Endothelial cell of umbilical vein (primary cell): ENCODE data around the gene SWI5. TPM values are rescaled to one million over a fixed set of nuclear protein-coding genes. Genes with fewer than 3 reads are reported as not detected.

Source experiments
- BruUV-seq: library from RNA; stranded (reverse); fragments of 400-500 nt; replicated peaks from 2 replicates; lab custom pipeline; 2021; lab: Mats Ljungman, UMichigan
- CTCF ChIA-PET: fragments of 300-600, 350-600 bp; sonication (Branson Sonifier 250); formaldehyde crosslinking; loops from one replicate; lab custom pipeline; 2021; ENCODE audit warnings: antibody characterized with exemption, inconsistent platforms; lab: Charles Lee
- POLR2A ChIA-PET: fragments of 300-600, 350-600 bp; sonication (Branson Sonifier 250); formaldehyde crosslinking; loops from one replicate; lab custom pipeline; 2021; ENCODE audit warnings: antibody characterized with exemption, inconsistent platforms; lab: Charles Lee
- DNase-seq: peaks from one replicate; pipeline ENCODE4 v3.0.0-alpha.2; 2011; ENCODE audit warnings: low read depth, low spot score
- FAIRE-seq: peaks from 2 replicates; lab custom pipeline; 2011; peaks lifted over from hg19 to GRCh38; lab: Jason Lieb, UNC
- H2AFZ ChIP-seq: 2 replicates; pipeline ENCODE4 v1.6.0; 2012; ENCODE audit warnings: low read depth, low read length, control low read depth, inconsistent platforms
- H3K27ac ChIP-seq: 2 replicates; pipeline ENCODE4 v1.5.1; 2011; ENCODE audit warnings: low read depth, mild to moderate bottlenecking, control low read depth, low read length, moderate library complexity; ENCODE audit not compliant: insufficient read depth
- H3K27me3 ChIP-seq, 2 experiments: 2 replicates each; pipeline versions ENCODE4 v1.6.0 to v1.6.1; 2011; ENCODE audit warnings: low read length in 2 of 2, mixed read lengths in 1 of 2; ENCODE audit not compliant: control insufficient read depth in 2 of 2, insufficient read depth in 2 of 2
- H3K36me3 ChIP-seq, 2 experiments: 2 replicates in 1 of 2; 3 replicates in 1 of 2; pipeline ENCODE4 v1.5.1; 2011; ENCODE audit warnings: low read length in 2 of 2, mild to moderate bottlenecking in 1 of 2, moderate library complexity in 1 of 2; ENCODE audit not compliant: control insufficient read depth in 2 of 2, insufficient read depth in 2 of 2; ENCODE audit errors: extremely low read depth in 1 of 2
- H3K4me1 ChIP-seq: 3 replicates; pipeline ENCODE4 v1.5.1; 2011; ENCODE audit warnings: mild to moderate bottlenecking, low read length; ENCODE audit not compliant: control insufficient read depth, insufficient read depth; ENCODE audit errors: extremely low read depth
- H3K4me2 ChIP-seq: 2 replicates; pipeline ENCODE4 v1.6.1; 2011; ENCODE audit warnings: low read length, control low read depth, mixed read lengths; ENCODE audit not compliant: insufficient read depth
- H3K4me3 ChIP-seq, 3 experiments: fragments of 200-600 bp in 1 of 3; sonication (generic), shearing (Covaris generic) in 1 of 3; replicated peaks in 1 of 3; 2 replicates each; pipeline ENCODE4 v1.5.1; 2011 to 2016; ENCODE audit warnings: control low read depth in 3 of 3, low read length in 3 of 3, mild to moderate bottlenecking in 2 of 3, inconsistent platforms in 1 of 3, low read depth in 1 of 3, moderate library complexity in 1 of 3; ENCODE audit not compliant: insufficient read depth in 1 of 3
- H3K79me2 ChIP-seq: 2 replicates; pipeline ENCODE4 v1.6.0; 2012; ENCODE audit warnings: low read length, inconsistent platforms; ENCODE audit not compliant: control insufficient read depth, insufficient read depth
- H3K9ac ChIP-seq: replicated peaks from 2 replicates; pipeline ENCODE3; 2011; ENCODE audit warnings: low read length, control low read depth; ENCODE audit not compliant: insufficient read depth; ENCODE audit errors: extremely low read depth
- H3K9me1 ChIP-seq: replicated peaks from 3 replicates; pipeline ENCODE4 v1.6.0; 2011; ENCODE audit warnings: mild to moderate bottlenecking, low read length; ENCODE audit not compliant: control insufficient read depth, insufficient read depth; ENCODE audit errors: extremely low read depth
- H3K9me3 ChIP-seq: replicated peaks from 2 replicates; pipeline ENCODE4 v1.5.1; 2012; ENCODE audit warnings: low read length, inconsistent platforms; ENCODE audit not compliant: control insufficient read depth, insufficient read depth
- H4K20me1 ChIP-seq: replicated peaks from 2 replicates; pipeline ENCODE3; 2011; ENCODE audit warnings: mild to moderate bottlenecking, low read length; ENCODE audit not compliant: control insufficient read depth, insufficient read depth; ENCODE audit errors: extremely low read depth
- CTCF ChIP-seq, 2 donors: IDR thresholded peaks; 1 replicate in 1 of 2; 2 replicates in 1 of 2; pipeline ENCODE4 v1.5.1; 2011; ENCODE audit warnings: low read length in 2 of 2, mild to moderate bottlenecking in 2 of 2, moderate library complexity in 2 of 2, control low read depth in 1 of 2, inconsistent platforms in 1 of 2, low read depth in 1 of 2; ENCODE audit not compliant: insufficient read depth in 1 of 2; ENCODE audit errors: extremely low read depth in 1 of 2
- EZH2 ChIP-seq: IDR thresholded peaks from 2 replicates; pipeline ENCODE4 v1.6.1; 2012; ENCODE audit warnings: borderline replicate concordance, low read depth, mild to moderate bottlenecking, moderate library complexity, low read length, inconsistent platforms; ENCODE audit not compliant: severe bottlenecking
- FOS ChIP-seq: IDR thresholded peaks from 2 replicates; pipeline ENCODE4 v1.6.1; 2011; ENCODE audit warnings: mild to moderate bottlenecking, low read length, moderate library complexity, borderline replicate concordance; ENCODE audit not compliant: insufficient read depth
- GATA2 ChIP-seq: IDR thresholded peaks from 2 replicates; pipeline ENCODE4 v1.7.0; 2011; ENCODE audit warnings: low read depth, mild to moderate bottlenecking, moderate library complexity, mixed read lengths, low read length; ENCODE audit not compliant: insufficient read length, insufficient read depth
- JUN ChIP-seq: IDR thresholded peaks from 2 replicates; pipeline ENCODE4 v1.6.1; 2011; ENCODE audit warnings: borderline replicate concordance, low read depth; ENCODE audit not compliant: insufficient read length, insufficient read depth
- MAX ChIP-seq: IDR thresholded peaks from 2 replicates; pipeline ENCODE4 v1.6.1; 2011; ENCODE audit not compliant: insufficient read depth, insufficient read length
- MYC ChIP-seq: IDR thresholded peaks from one replicate; pipeline ENCODE4 v1.6.1; 2011; ENCODE audit warnings: mild to moderate bottlenecking, low read depth, low read length
- POLR2A ChIP-seq: IDR thresholded peaks from 2 replicates; pipeline ENCODE4 v1.6.1; 2012; ENCODE audit warnings: low read depth, mild to moderate bottlenecking, control low read depth, low read length
- POLR2AphosphoS5 ChIP-seq: IDR thresholded peaks from 2 replicates; pipeline ENCODE4 v1.6.1; 2012; ENCODE audit warnings: low read depth, mild to moderate bottlenecking, control low read depth, low read length, moderate library complexity; ENCODE audit not compliant: insufficient read depth
- dilution Hi-C: fragments of 300-500 bp; cut with MboI; formaldehyde crosslinking; loops from one replicate; pipeline ENCODE4 v1.15.0; 2019; ENCODE audit warnings: low sequenced_read_pairs; ENCODE audit not compliant: extremely low pct_ligation_motif_present
- intact Hi-C: fragments of 100-400 bp; cut with micrococcal nuclease; formaldehyde crosslinking; loops from one replicate; pipeline ENCODE4 v1.10.0; 2022
- polyA plus RNA-seq, 4 experiments: library from polyadenylated mRNA; depleted of rRNA in 3 of 4; stranded (reverse) in 3 of 4; unstranded in 1 of 4; fragments of >200 nt; gene quantifications; 2 replicates each; pipeline versions ENCODE4 v1.2.1 to v1.2.3, GENCODE V29; 2011 to 2012; ENCODE audit warnings: missing spikeins in 1 of 4
- total RNA-seq: library from RNA; stranded (reverse); gene quantifications from 2 replicates; pipeline ENCODE4 v1.2.3, GENCODE V29; 2021

SWI5 gene
- total and polyA plus RNA-seq, 2 donors (not counting 3 experiments of a cell fraction or from before 2014, with no cell fraction given) = 21.2 to 58.0 TPM

GRCh38 chr9:128257086-128257825, 18.8 kb upstream of the SWI5 start:
- no peaks in the 10 kb centered on the region for H3K79me2 ChIP-seq
- H3K9me3 ChIP-seq = no peaks in the 10 kb centered on the region
- DNase-seq (no peak), FAIRE-seq (no peak)
- H3K4me2 ChIP-seq = no peak overlapping the region
- ChIA-PET POLR2A (no interaction called here), CTCF (interaction anchor here (1.3 kb wide), 1 partner anchor 84 kb away, joined by 5 read pairs; no protein-coding TSS in a partner anchor)
- BruUV-seq = TSS peak; percentile 44
- H3K9me1 ChIP-seq = no peaks in the 10 kb centered on the region
- dilution Hi-C loops (no loop called here), intact Hi-C loops (no loop called here)
- no peaks in the 10 kb centered on the region for H3K4me1 ChIP-seq
- H3K4me3 ChIP-seq = no peak overlapping the region
- H3K36me3 ChIP-seq = peaks cover 6 to 47% of the 10 kb centered on the region in 2 experiments
- no peak overlapping the region for H2AFZ ChIP-seq
- H3K9ac ChIP-seq = no peak overlapping the region
- no peak overlapping the region for H3K27ac ChIP-seq
- TF ChIP-seq MAX (no peak), JUN (no peak), POLR2AphosphoS5 (no peak), FOS (no peak), EZH2 (no peak), CTCF (IDR thresholded peaks at IDR 0.05; ENCODE audit: extremely low read depth in 1 of 2, insufficient read depth in 1 of 2, low read depth in 1 of 2, low read length in 2 of 2) (no peak), GATA2 (no peak), POLR2A (no peak), MYC (no peak)
- H4K20me1 ChIP-seq = no peaks in the 10 kb centered on the region
- H3K27me3 ChIP-seq = no peaks in the 10 kb centered on the region
